Astrocyte of the hippocampus (primary cell): ENCODE measurements around the gene SMG7.

Source experiments
- DNase-seq: peaks from one replicate; pipeline ENCODE4 v3.0.0; 2011; ENCODE audit warnings: low read depth, low spot score

SMG7 gene

DNA sequence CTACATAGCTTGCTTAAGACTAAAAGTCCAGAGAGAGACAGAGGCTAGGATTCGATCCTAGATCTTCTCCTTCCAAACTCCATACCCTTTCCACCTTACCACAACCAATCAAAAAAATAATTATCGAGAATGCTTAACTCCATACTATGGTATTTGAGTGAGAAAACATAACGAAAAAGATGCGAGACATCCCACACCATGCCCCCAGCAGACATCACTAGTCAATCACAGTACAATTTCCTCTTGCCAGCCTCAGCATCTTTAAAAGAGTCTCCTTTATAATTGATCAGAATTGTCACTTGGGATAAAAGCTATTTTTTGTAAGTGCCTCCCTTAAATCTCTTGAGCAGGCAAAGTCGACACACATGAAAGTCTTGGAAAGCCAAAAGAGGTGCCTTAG, 117.1 kb downstream of the SMG7 start:
- DNase-seq, result no peak

DNA sequence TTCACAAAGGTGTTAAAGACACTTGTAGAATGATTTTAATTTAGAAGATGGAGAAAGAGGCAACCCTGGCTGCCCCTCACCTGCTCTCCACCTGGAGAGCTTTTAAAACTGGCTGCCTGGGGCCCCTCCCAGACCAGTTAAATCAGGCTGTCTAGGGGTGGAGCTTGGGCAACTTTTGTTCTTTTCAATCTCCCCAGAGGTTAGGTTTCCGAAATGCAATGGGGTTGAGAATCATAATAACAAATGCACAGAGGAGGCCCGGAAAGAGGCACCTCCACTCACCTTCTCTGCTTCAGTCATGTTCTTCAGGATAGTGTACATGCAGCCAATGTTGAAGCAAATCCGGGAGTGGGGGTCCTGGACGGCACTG, 117.6 kb downstream of the SMG7 start:
- no peak for DNase-seq

DNA sequence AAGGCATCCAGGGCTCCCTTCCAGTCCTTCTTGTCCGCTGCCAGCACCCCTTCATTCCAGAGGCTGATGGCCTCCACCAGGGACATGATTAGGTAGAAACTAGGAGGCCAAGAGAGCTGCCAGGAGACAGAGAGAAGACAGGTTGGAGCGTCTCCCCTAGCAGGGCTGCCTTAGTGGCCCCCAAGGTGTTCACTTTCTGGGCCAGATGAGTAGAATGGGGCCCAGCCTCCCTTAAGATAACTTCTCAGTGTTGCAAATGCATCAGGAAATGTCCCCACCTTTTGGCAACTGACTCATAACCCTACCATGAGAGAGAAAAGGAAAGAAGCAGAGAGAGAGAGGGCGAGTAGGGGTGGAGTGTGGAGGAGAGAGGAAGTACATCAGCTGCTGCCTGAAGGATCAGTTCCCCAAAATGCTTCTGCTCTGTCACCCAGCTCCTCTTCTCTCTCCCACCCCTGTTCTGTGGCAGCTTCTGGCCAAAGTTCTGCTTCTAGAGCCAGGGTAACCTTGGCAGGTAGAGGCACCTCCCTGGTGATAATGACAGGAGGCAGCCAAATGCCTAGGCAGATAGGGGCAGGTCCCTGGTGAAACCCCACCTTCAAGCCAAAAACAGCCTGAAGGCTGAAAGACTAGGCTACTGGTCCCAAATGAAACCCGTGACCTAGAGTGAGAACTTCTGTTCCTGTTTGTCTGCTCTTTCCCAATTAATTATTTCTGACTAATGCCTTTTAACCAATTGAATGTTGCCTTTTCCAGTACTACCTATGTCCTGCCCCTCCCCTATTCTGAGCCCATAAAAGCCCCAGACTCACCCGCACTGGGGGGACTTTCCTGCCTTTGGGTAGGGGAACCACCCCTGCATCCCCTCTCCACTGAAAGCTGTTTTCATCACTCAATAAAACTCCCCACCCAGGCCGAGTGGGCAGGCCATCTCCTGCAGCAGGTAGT, 118.2 kb downstream of the SMG7 start, which contains the start of gene NCF2:
NCF2 (minus strand) TSS at position 216 of the 948 bp plus-strand sequence; CDS start at position 86, 130 bp downstream.
- no peak for DNase-seq

DNA sequence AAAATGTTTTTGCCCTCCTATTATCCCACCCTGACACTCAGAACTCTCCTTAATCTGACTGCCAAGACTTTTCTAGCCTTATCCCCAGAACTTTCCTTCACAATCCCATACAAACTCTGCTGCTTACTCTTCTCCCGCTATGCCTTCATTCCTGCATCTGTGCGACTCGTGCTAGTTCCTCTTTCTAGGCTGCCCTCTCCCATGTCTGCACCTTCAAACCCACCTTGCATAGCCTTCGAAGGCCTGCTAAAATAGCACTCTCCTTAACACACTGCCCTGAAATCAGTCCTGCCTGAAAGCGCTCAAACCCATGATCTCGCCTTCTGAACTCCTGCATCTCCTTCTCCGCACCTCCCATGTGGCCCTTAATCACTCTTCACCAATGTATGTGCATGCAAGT, 120.4 kb downstream of the SMG7 start:
- DNase-seq, result no peak

DNA sequence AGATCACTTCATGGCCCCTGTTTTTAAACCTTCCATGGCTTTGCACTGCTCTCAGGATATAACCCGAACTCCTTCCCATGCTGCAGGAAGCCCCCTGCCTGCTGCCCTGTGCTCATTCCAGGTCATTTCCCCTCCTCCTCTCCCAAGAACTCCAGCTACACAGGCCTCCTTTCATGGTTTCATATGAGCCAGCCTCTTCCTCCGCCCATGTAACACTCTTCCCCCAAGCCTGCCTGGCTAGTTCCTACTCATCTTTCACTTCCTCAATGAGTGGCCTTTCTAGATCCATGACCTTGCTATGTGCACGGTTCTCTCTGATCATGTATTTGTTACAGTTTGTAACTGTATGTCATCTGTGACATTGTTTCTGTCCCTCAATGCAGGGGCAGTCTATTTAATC, 121.1 kb downstream of the SMG7 start:
- no peak for DNase-seq

DNA sequence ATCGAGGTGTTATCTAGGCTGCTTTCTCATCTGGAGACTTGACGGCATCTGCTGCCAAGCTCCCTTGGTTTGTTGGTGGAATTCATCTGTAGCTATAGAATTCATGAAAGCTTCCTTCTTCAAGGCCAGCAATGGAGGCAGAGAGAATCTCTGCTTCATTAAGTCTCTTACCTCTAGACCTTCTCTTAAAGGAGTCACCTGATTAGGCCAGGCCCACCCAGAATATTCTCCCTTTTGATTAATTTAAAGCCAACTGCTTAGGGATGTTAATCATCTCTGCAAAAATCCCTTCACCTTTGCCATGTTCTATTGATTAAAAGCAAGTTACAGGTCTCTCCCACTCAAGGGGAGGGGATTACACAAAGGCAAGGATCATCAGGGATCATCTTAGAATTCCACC, 123.2 kb downstream of the SMG7 start:
- DNase-seq, result no peak

DNA sequence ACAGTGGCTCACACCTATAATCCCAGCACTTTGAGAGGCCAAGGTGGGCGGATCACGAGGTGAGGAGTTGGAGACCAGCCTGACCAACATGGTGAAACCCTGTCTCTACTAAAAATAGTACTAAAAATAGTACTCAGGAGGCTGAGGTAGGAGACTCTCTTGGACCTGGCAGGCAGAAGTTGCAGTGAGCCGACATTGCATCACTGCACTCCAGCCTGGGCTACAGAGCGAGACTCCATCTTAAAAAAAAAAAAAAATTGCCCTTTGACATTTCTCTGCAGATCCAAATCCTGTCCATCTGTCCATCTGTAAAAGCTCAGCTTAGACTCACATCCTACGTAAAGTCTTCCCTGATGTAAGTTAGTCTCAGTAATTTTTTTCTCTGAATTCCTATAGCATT, 124.2 kb downstream of the SMG7 start:
- DNase-seq, result no peak

DNA sequence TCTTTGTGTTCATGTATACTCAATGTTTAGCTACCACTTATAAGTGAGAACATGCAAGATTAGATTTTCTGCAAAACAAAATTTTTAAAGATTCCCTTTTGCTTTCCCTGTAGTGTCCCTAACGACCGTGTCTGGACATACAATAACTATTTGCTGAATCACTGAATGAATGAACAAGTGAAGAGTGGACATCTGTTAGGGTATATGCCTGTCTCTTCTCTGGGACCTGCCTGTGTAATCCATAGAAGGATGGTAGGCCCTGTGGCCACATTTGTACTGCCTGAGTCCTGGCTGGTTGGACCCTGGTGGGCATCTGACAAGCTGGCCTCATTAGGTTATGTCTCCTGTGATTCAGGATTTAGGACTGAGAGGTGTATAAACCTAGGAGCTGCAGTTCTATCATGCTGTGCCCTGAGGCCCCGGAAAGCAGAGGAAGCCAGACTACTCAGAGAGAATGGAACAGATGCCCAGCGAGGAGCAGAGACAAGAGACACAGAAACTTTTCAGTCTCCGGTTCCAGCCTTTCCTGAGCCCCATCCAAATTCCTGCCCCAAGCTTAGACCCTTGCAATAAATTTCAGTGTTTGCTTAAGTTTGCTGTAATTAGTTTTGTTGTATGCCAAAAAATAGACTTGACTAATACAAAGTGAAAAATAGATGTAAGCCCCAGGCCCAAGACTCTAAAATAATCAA, 125.5 kb downstream of the SMG7 start:
- no peak for DNase-seq

DNA sequence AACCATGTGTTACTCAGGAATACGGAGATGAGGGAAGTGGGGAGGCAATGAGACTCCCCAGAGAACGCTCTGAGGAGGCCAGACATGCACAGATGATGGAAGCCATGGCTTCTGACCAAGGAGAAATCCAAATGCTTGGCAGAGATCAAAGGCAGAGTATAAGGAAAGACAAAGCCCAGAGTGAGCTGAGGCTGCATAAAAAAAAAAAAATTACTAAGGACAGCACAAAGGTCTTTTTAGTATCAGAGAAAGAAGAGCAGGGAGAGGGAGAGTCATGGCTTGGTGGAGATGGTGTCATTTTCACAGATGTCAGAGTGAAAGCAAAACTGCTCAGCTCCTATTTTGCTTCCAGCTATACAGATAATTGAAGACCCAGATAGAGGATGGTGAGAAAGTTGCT, 126.1 kb downstream of the SMG7 start:
- no peak for DNase-seq

DNA sequence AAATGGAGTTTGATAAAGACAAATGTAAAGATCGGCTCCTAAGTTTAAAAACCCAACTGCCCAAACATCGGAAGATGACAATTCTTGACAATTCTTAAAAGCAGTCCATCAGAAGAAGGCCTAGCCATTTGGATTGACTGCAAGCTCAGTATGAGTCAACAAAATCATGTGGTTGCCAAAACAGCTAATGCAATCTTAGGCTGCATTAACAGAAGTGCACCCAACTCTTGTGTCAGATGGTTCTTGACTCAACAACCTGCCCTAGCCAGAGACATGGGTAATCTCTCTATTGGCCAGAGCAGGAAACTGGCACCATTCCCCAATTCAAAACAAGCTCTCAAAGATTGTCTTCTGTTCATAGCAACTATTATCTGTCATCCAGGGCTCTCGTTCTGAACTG, 127.8 kb downstream of the SMG7 start:
- peak; percentile 33 for DNase-seq

DNA sequence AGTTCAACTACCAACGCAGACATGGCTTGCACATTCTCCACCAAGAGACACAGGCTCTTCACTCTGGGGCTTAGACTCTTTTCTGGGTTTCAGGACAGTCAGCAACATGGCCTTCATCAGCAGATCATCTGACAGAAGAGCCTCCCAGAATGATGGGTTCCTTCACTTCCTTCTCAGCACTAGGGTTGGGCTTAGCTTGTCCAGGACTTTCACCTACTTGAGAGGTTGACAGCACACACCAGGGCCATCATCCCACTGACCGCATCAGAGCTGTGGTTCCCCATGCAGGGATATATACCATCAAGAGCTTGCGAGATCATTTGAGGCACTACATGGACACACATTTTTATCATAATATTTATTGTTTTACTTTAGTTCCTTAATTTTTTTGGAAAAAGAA, 128.3 kb downstream of the SMG7 start:
- no peak for DNase-seq

DNA sequence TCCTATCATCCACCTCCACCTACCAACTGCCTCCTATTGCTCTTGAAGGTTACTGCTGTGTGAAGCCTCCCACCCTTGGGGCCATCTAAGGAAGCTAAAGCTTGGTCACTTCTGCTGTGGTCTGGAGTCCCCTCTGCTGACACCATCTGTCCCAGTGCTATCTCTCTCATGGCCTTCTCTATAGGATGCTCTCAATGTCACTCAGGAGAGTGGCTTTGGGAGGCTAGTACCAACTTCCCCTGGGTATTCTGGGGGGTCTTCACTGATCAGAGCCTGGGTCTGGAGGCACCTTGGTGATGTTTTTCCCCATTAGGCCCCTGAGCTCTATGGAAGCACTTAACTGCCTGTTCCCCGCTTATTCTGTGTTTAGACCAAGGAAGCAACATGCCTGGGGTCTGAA, 130.2 kb downstream of the SMG7 start:
- no peak for DNase-seq
